Measurements from ENCODE around the gene SHB. TPM values are rescaled to one million over a fixed set of nuclear protein-coding genes. Genes with fewer than 3 reads are reported as not detected.

Gene SHB
- total RNA-seq, 1 donor from 2014 or later = 16.7 TPM

- H3K27me3 Mint-ChIP-seq (ENCODE audit: unreplicated experiment) = no peaks in the 10 kb centered on the region
Observed at GRCh38 chr9:37957664-37957953, 111.4 kb downstream of the SHB start.

DNA sequence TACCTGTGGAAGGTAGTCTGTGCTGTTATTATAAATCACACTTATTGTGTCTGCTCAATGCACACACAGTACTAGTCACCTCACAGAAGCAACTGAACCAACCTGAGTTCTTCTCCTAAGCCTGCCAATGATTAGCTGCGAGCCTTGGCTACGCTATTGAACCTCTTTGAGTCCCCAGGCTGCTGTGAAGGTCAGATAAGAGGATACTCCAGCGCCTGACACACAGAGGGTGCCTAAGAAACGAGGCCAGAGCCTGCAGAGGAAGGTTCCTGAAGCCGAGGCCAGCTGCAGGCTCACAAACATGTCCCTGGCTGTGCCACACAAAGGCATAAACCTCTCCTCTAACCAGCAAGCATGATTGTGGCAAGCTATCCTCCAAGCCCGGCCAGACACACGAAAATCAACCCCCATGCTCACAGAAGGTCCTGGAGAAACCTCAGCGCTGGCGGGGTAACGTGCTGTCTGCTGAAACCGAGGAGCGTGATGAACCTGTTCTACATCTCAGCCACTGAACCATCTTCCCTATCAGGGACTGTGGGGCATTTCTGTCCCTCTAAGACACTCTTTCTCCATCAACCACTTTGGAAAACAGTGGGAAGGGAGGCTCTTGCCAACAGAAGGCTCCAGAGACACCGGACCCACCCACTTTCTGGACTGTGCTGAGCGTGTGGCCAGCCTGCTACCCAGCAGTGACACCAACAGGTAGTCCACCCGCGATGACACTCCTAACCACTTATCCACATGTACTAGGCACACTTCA lies 111.9 kb downstream of the SHB start:
- H3K4me3 Mint-ChIP-seq (ENCODE audit: unreplicated experiment) = no peak overlapping the region
- no peaks in the 10 kb centered on the region for H3K9me3 Mint-ChIP-seq (ENCODE audit: unreplicated experiment)
- H3K36me3 Mint-ChIP-seq (ENCODE audit: unreplicated experiment) = peaks cover 25% of the 10 kb centered on the region
- no peaks in the 10 kb centered on the region for H3K27me3 Mint-ChIP-seq (ENCODE audit: unreplicated experiment)
- H3K27ac Mint-ChIP-seq (ENCODE audit: unreplicated experiment) = no peak overlapping the region
- TF ChIP-seq CTCF (IDR thresholded peaks at IDR 0.05) = no peak
- peaks cover 34% of the 10 kb centered on the region for H3K4me1 Mint-ChIP-seq (ENCODE audit: unreplicated experiment)
- no peak for DNase-seq (ENCODE audit: extremely low spot score, unreplicated experiment)

More at GRCh38 chr9:37957664-37957953, 111.4 kb downstream of the SHB start:
- Mint-ChIP-seq H3K36me3 (ENCODE audit: unreplicated experiment) (peaks cover 19% of the 10 kb centered on the region), H3K9me3 (ENCODE audit: unreplicated experiment) (no peaks in the 10 kb centered on the region), H3K4me3 (ENCODE audit: unreplicated experiment) (no peak overlapping the region), H3K4me1 (ENCODE audit: unreplicated experiment) (peaks cover 29% of the 10 kb centered on the region), H3K27ac (ENCODE audit: unreplicated experiment) (no peak overlapping the region)
- DNase-seq (ENCODE audit: extremely low spot score, unreplicated experiment) = no peak
- no peak for TF ChIP-seq CTCF (IDR thresholded peaks at IDR 0.05)

DNA sequence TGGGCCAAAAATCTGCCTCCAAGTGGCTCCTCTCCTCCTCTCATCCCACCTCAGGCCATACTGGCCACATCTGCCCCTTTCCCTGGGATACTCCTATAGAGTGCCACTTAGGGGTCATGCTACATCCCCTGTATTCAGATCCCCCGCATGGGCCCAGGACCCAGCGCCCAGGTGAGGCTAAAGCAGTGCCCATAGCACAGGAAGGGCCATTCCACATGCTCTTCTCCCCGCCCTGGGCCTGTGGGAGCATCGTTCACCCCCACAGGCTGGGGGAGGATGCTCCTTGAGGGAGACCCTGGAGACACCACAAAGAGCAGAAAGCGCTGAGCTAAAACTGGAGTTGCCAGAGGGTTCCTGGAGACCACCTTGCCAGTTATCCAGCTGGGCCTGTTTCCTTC lies 112.6 kb downstream of the SHB start:
- no peak overlapping the region for H3K4me3 Mint-ChIP-seq (ENCODE audit: unreplicated experiment)
- no peaks in the 10 kb centered on the region for H3K27me3 Mint-ChIP-seq (ENCODE audit: unreplicated experiment)
- TF ChIP-seq CTCF (IDR thresholded peaks at IDR 0.05) = no peak
- H3K9me3 Mint-ChIP-seq (ENCODE audit: unreplicated experiment) = no peaks in the 10 kb centered on the region
- no peak for DNase-seq (ENCODE audit: extremely low spot score, unreplicated experiment)
- H3K36me3 Mint-ChIP-seq (ENCODE audit: unreplicated experiment) = peaks cover 26% of the 10 kb centered on the region
- H3K27ac Mint-ChIP-seq (ENCODE audit: unreplicated experiment) = no peak overlapping the region
- H3K4me1 Mint-ChIP-seq (ENCODE audit: unreplicated experiment) = peaks cover 40% of the 10 kb centered on the region

DNA sequence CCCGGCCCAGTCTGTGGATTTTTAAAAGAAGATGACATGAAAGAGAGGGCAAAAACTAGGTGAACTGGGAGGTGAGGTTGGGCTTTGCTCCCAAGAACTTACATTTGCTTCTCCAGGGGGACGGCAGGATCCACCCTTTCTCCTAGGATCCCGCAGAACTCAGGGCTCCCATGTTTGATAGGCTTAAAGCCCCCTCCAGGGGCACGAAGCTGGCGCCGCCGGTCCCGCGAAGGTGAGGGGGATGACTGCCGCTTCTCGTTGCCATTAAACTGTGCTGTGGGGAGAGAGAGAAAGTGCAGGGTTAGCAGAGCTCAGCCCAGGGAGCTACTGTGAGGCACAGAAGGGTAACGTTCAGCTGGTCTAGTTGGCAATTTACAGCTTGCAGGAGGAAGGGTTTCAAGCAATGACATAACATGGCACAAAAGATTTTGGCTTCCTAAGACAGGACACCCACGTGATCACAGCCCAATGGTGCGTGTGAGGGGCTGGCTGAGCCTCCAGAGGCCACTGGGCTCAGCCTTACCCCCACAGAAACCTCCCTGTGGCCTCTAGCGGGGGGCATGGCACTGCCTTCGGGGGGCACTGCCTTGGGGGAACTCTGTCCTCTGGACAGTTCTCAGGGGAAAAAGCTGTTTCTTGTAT lies 113.1 kb downstream of the SHB start:
- no peaks in the 10 kb centered on the region for H3K9me3 Mint-ChIP-seq (ENCODE audit: unreplicated experiment)
- H3K4me1 Mint-ChIP-seq (ENCODE audit: unreplicated experiment) = peaks cover 44% of the 10 kb centered on the region
- DNase-seq (ENCODE audit: extremely low spot score, unreplicated experiment) = no peak
- no peak for TF ChIP-seq CTCF (IDR thresholded peaks at IDR 0.05)
- peaks cover 26% of the 10 kb centered on the region for H3K36me3 Mint-ChIP-seq (ENCODE audit: unreplicated experiment)
- no peaks in the 10 kb centered on the region for H3K27me3 Mint-ChIP-seq (ENCODE audit: unreplicated experiment)
- no peak overlapping the region for H3K4me3 Mint-ChIP-seq (ENCODE audit: unreplicated experiment)
- no peak overlapping the region for H3K27ac Mint-ChIP-seq (ENCODE audit: unreplicated experiment)

- Mint-ChIP-seq H3K36me3 (ENCODE audit: unreplicated experiment) (peaks cover 28% of the 10 kb centered on the region), H3K27ac (ENCODE audit: unreplicated experiment) (no peak overlapping the region), H3K27me3 (ENCODE audit: unreplicated experiment) (no peaks in the 10 kb centered on the region), H3K4me1 (ENCODE audit: unreplicated experiment) (peaks cover 56% of the 10 kb centered on the region), H3K4me3 (ENCODE audit: unreplicated experiment) (no peak overlapping the region), H3K9me3 (ENCODE audit: unreplicated experiment) (no peaks in the 10 kb centered on the region)
- no peak for DNase-seq (ENCODE audit: extremely low spot score, unreplicated experiment)
- TF ChIP-seq CTCF (IDR thresholded peaks at IDR 0.05) = no peak
Observed at GRCh38 chr9:37954581-37954981, 114.4 kb downstream of the SHB start.

All from osteocyte (in vitro differentiated cells).